HFFc6 (cell line): Measurements from ENCODE around the gene KATNIP. TPM values are rescaled to one million over a fixed set of nuclear protein-coding genes. Genes with fewer than 3 reads are reported as not detected.

ENCODE experiments used
- DNase-seq: peaks from one replicate; pipeline ENCODE4 v3.0.0-alpha.2; 2018
- H3K27ac Mint-ChIP-seq: 2 replicates; pipeline ENCODE4 v1.8.0; 2020; ENCODE audit warnings: mild to moderate bottlenecking, mixed read lengths
- H3K27me3 Mint-ChIP-seq: 2 replicates; pipeline ENCODE4 v1.8.0; 2021; ENCODE audit warnings: mild to moderate bottlenecking, moderate library complexity, mixed read lengths; ENCODE audit not compliant: insufficient read depth
- H3K36me3 Mint-ChIP-seq: 2 replicates; pipeline ENCODE4 v1.8.0; 2021; ENCODE audit warnings: low read depth, mixed read lengths
- H3K4me1 Mint-ChIP-seq: 2 replicates; pipeline ENCODE4 v1.8.0; 2020; ENCODE audit warnings: low read depth, mixed read lengths
- H3K4me3 Mint-ChIP-seq: 2 replicates; pipeline ENCODE4 v1.8.0; 2020; ENCODE audit warnings: mild to moderate bottlenecking, moderate library complexity, mixed read lengths
- H3K9me3 Mint-ChIP-seq: 2 replicates; pipeline ENCODE4 v1.8.0; 2020; ENCODE audit warnings: mild to moderate bottlenecking, mixed read lengths
- CTCF ChIP-seq: fragments of 200-600 bp; sonication (generic); IDR thresholded peaks from 2 replicates; pipeline ENCODE4 v1.5.0; 2021; ENCODE audit warnings: antibody characterized with exemption, mild to moderate bottlenecking
- total RNA-seq, 6 experiments: library from RNA; stranded (reverse); fragmentation: NEBNext Ultra II Directional; extraction: Animal tissue kit (Norgen Biotek cat#: 25700); gene quantifications; 2 replicates in 1 of 6; 3 replicates in 5 of 6; pipeline ENCODE4 v1.2.3, GENCODE V29; 2021

KATNIP gene
- total RNA-seq, 6 experiments from 2014 or later, result 18.6 to 24.1 (median 19.9) TPM

GRCh38 chr16:27547851-27548250 lies 2.1 kb upstream of the KATNIP start:
- H3K36me3 Mint-ChIP-seq, result peaks cover 25% of the 10 kb centered on the region
- H3K9me3 Mint-ChIP-seq, result no peaks in the 10 kb centered on the region
- peaks cover 4% of the 10 kb centered on the region; the same call in 1 of the 2 replicates for H3K27me3 Mint-ChIP-seq
- peak overlapping the region; percentile 94 for H3K4me3 Mint-ChIP-seq
- H3K27ac Mint-ChIP-seq, result no peak overlapping the region
- H3K4me1 Mint-ChIP-seq, result peaks cover 41% of the 10 kb centered on the region
- TF ChIP-seq CTCF, result no peak
- no peak for DNase-seq

GRCh38 chr16:27549464-27549745 lies 539 bp upstream of the KATNIP start:
- peaks cover 16% of the 10 kb centered on the region for H3K36me3 Mint-ChIP-seq
- peak overlapping the region; percentile 97 for H3K27ac Mint-ChIP-seq
- DNase-seq, result no peak
- no peak for TF ChIP-seq CTCF
- peak overlapping the region; percentile 94 for H3K4me3 Mint-ChIP-seq
- no peaks in the 10 kb centered on the region for H3K9me3 Mint-ChIP-seq
- peaks cover 4% of the 10 kb centered on the region; the same call in 1 of the 2 replicates for H3K27me3 Mint-ChIP-seq
- H3K4me1 Mint-ChIP-seq, result peaks cover 41% of the 10 kb centered on the region

- Mint-ChIP-seq H3K36me3 (peaks cover 13% of the 10 kb centered on the region), H3K4me3 (peak overlapping the region; percentile 94), H3K4me1 (peaks cover 41% of the 10 kb centered on the region), H3K27ac (peak overlapping the region; percentile 97), H3K27me3 (peaks cover 4% of the 10 kb centered on the region; the same call in 1 of the 2 replicates), H3K9me3 (no peaks in the 10 kb centered on the region)
- no peak for TF ChIP-seq CTCF
- DNase-seq, result no peak
These were observed 607 bp downstream of the KATNIP start for GRCh38 chr16:27550582-27550920.

- TF ChIP-seq CTCF, result no peak
- DNase-seq, result peak; percentile 39
- H3K9me3 Mint-ChIP-seq, result no peaks in the 10 kb centered on the region
- peaks cover 11% of the 10 kb centered on the region for H3K36me3 Mint-ChIP-seq
- H3K27ac Mint-ChIP-seq, result peak overlapping the region; percentile 97
- H3K4me3 Mint-ChIP-seq, result peak overlapping the region; percentile 94
- peaks cover 4% of the 10 kb centered on the region; the same call in 1 of the 2 replicates for H3K27me3 Mint-ChIP-seq
- peaks cover 41% of the 10 kb centered on the region for H3K4me1 Mint-ChIP-seq
These were observed 1.1 kb downstream of the KATNIP start for GRCh38 chr16:27551036-27551435.

- TF ChIP-seq CTCF, result no peak
- H3K27ac Mint-ChIP-seq, result no peak overlapping the region
- no peak for DNase-seq
- H3K9me3 Mint-ChIP-seq, result no peaks in the 10 kb centered on the region
- H3K36me3 Mint-ChIP-seq, result no peaks in the 10 kb centered on the region
- no peaks in the 10 kb centered on the region; the same call in 1 of the 2 replicates for H3K27me3 Mint-ChIP-seq
- H3K4me3 Mint-ChIP-seq, result no peak overlapping the region
- no peaks in the 10 kb centered on the region for H3K4me1 Mint-ChIP-seq
These were observed 6.5 kb downstream of the KATNIP start for GRCh38 chr16:27556471-27556870.

GRCh38 chr16:27558434-27558833 lies 8.5 kb downstream of the KATNIP start:
- no peaks in the 10 kb centered on the region for H3K9me3 Mint-ChIP-seq
- H3K27ac Mint-ChIP-seq, result no peak overlapping the region
- no peak for DNase-seq
- H3K4me1 Mint-ChIP-seq, result no peaks in the 10 kb centered on the region
- H3K27me3 Mint-ChIP-seq, result no peaks in the 10 kb centered on the region; the same call in 1 of the 2 replicates
- no peak for TF ChIP-seq CTCF
- no peaks in the 10 kb centered on the region for H3K36me3 Mint-ChIP-seq
- H3K4me3 Mint-ChIP-seq, result no peak overlapping the region
